ENCODE data around the gene HSP90AB1. TPM values are rescaled to one million over a fixed set of nuclear protein-coding genes. Genes with fewer than 3 reads are reported as not detected.

HSP90AB1 gene
- total RNA-seq, 3 donors from 2014 or later, result 322 to 593 (median 399) TPM

DNA sequence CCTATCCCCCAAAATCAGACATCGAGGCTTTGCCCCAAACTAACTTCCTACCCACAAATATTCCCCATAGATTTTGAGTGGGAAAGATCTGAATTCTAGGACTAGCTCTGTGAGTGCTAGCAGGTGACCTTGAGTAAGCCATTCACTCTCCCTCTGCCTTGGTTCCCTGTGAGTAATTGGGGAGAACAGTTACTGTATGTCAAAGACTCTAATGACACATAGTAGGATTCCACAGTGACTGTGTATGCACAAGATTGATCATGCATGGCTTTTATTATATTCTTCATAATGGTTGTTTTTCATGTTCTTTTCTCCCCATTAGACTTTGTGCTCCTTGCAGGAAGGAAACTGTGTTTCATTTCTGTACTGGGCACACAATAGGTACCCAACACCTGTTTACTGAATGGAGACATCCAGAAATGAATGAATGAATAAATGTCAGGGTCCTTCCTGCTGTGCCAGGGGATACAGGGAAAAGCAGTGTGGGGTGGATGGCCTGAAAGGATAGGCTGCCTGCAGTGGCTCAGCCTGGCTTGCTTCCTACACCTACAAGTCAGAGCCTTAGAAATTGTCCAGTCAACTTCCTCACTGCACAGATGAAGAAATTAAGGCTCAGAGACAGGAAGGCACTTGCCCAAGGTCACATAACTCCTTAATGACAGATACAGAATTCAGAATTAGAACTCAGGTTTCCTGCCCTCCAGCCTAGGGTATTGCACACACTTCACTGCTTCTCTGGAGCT lies 22.4 kb downstream of the HSP90AB1 start:
- H3K36me3 ChIP-seq (ENCODE audit: low read depth), result no peaks in the 10 kb centered on the region
- H3K4me3 ChIP-seq, result no peak overlapping the region
- H3K4me1 ChIP-seq (ENCODE audit: low read depth), result peaks cover 2% of the 10 kb centered on the region
- H3K9me3 ChIP-seq, result no peaks in the 10 kb centered on the region
- no peak for ATAC-seq
- intact Hi-C loops (cut with DNase I, micrococcal nuclease), result loop anchor here (5.0 kb wide), 1 partner anchor 68 kb away; no protein-coding TSS in a partner anchor
- TF ChIP-seq, protein P1, sequence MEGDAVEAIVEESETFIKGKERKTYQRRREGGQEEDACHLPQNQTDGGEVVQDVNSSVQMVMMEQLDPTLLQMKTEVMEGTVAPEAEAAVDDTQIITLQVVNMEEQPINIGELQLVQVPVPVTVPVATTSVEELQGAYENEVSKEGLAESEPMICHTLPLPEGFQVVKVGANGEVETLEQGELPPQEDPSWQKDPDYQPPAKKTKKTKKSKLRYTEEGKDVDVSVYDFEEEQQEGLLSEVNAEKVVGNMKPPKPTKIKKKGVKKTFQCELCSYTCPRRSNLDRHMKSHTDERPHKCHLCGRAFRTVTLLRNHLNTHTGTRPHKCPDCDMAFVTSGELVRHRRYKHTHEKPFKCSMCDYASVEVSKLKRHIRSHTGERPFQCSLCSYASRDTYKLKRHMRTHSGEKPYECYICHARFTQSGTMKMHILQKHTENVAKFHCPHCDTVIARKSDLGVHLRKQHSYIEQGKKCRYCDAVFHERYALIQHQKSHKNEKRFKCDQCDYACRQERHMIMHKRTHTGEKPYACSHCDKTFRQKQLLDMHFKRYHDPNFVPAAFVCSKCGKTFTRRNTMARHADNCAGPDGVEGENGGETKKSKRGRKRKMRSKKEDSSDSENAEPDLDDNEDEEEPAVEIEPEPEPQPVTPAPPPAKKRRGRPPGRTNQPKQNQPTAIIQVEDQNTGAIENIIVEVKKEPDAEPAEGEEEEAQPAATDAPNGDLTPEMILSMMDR (IDR thresholded peaks at IDR 0.05), result no peak
- no peak for DNase-seq

DNA sequence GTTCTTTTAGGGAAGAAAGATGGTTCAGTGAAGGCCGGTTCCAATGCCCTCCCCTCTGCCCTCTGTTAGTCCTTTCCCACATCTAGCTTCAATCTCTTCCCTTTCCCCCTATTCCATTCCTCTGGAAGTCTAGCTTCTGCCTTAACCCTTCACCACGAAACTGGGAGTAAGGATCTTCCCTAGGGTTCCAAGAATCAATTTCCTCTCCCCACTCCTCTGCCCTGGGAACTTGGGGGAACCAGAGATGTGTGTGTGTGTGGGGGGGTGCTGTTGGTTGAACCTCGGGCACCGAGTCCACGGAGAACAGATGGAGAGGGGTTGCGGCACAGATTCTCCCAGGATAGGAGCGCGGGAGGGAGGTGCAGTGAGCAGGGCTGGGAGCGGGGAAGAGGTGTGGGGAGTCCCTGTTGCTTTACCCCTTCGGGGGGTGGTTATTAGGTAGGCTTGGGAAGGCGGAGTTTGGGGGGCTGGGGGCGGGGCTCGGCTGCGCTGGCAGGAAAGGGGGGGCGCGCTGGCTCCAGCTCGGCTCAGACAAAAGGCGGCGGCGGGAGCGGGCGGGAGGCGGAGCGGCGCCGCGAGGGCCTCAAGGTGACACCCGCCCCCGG lies 23.1 kb downstream of the HSP90AB1 start, which contains the start of gene TMEM151B:
TSS of gene TMEM151B (plus strand) at position 530 of the 605 bp plus-strand sequence. CDS start 293 bp downstream, outside the sequence.
- H3K4me1 ChIP-seq (ENCODE audit: low read depth), result no peaks in the 10 kb centered on the region
- H3K36me3 ChIP-seq (ENCODE audit: low read depth), result no peaks in the 10 kb centered on the region
- H3K4me3 ChIP-seq, result no peak within 1 kb of the TSS
- DNase-seq (no peak), ATAC-seq (no peak)
- H3K9me3 ChIP-seq, result no peaks in the 10 kb centered on the region
- TF ChIP-seq, protein P1 (IDR thresholded peaks at IDR 0.05), result no peak
- intact Hi-C loops (cut with DNase I, micrococcal nuclease), result loop anchor here (5.0 kb wide), 1 partner anchor 67 kb away; no protein-coding TSS in a partner anchor

DNA sequence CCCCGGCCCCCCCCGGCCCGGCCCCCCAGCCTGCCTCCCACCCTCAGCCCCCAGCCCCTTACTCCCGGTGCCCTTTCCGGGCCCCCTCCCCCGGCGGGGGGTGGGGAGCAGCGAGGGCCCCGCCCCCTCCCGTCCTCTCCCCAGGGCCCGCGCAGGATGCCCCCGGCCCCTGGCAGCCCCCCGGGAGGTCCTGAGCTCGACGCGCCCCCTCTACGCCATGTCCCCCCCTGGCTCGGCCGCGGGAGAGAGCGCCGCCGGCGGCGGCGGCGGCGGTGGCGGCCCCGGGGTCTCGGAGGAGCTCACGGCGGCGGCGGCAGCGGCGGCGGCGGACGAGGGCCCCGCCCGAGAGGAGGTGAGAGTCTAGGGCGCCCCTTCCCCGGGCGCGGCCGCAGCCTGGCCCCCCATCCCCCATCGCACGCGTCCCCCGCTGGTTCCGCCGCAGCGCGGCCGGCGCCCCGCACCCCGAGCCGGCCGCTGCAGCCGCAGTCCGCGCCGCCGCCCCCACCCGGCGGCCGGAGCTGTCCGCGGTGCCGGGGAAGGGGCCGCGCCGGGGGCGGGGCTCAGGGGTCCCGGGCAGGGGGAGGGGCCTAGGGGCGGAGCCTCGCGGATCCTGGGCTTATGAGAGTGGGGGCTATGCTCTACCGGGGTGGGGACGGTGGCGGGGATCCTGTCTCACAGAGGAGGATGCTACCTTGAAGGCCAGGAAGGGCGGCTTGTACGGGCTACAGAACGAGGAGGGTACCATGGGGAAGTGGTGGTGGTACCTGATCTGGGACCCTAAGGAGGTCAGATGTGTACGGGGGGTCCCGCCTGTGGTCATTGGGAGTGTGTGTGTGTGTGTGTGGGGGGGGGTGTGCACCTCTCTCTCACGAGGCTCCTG lies 23.9 kb downstream of the HSP90AB1 start:
- TF ChIP-seq, protein P1 (IDR thresholded peaks at IDR 0.05), result no peak
- ATAC-seq, result no peak
- no peaks in the 10 kb centered on the region for H3K36me3 ChIP-seq (ENCODE audit: low read depth)
- no peaks in the 10 kb centered on the region for H3K9me3 ChIP-seq
- no peaks in the 10 kb centered on the region for H3K4me1 ChIP-seq (ENCODE audit: low read depth)
- H3K4me3 ChIP-seq, result no peak overlapping the region
- DNase-seq, result no peak
- intact Hi-C loops (cut with DNase I, micrococcal nuclease), result no loop called here

DNA sequence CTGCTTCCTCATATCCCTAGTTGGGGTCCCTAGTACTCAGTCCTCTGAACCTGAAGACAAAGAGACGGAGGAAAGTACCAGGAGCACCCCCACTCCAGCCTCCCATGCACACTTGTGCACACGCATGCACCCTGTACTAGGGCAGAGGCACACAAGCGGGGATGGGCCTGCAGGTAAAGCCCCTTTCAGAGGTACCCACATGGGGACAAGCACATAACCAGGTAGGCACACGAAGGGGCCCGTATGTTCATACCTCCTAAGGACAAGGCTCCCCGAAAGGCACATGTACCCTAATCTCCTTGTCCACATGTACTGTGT lies 24.5 kb downstream of the HSP90AB1 start:
- TF ChIP-seq, protein P1 (IDR thresholded peaks at IDR 0.05), result no peak
- ATAC-seq, result no peak
- no peaks in the 10 kb centered on the region for H3K4me1 ChIP-seq (ENCODE audit: low read depth)
- DNase-seq, result no peak
- no peaks in the 10 kb centered on the region for H3K9me3 ChIP-seq
- intact Hi-C loops (cut with DNase I, micrococcal nuclease), result no loop called here
- no peak overlapping the region for H3K4me3 ChIP-seq
- no peaks in the 10 kb centered on the region for H3K36me3 ChIP-seq (ENCODE audit: low read depth)

DNA sequence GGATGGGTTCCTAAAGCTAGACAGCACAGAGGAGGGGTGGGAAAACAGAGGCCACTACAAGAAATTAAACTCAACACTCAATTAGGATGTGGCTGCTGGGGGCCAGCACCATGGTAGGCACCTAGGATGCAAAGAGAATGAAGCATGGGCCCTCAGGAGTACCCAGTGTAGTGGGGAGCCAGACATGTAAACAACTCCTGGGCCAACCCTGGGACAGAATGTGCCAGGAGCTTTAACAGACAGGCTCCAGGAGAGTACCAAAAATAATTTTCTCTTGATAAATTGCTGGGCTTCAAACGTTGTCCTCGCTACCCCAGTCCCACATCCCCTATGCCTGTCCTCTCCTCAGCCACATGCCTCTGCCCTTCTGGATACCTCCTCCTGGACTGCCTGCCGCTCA lies 25.0 kb downstream of the HSP90AB1 start:
- Histone ChIP-seq H3K4me1 (ENCODE audit: low read depth) (no peaks in the 10 kb centered on the region), H3K36me3 (ENCODE audit: low read depth) (no peaks in the 10 kb centered on the region), H3K9me3 (no peaks in the 10 kb centered on the region), H3K4me3 (no peak overlapping the region)
- no peak for DNase-seq
- intact Hi-C loops (cut with DNase I, micrococcal nuclease), result no loop called here
- no peak for ATAC-seq
- TF ChIP-seq, protein P1 (IDR thresholded peaks at IDR 0.05), result no peak

Data from mucosa of descending colon (tissue), 3 donors.